IMR-90 (cell line): ENCODE data around the gene PILRB. TPM values are rescaled to one million over a fixed set of nuclear protein-coding genes. Genes with fewer than 3 reads are reported as not detected.

Experiments used
- ATAC-seq: fragments of 200-7000 bp; cut with Tn5 transposase; 2 replicates; pipeline ENCODE4 v1.9.1; 2020; ENCODE audit warnings: low read depth, mild to moderate bottlenecking, moderate library complexity
- BruUV-seq: library from RNA; stranded (reverse); fragments of 400-500 nt; replicated peaks from 2 replicates; lab custom pipeline; 2021; lab: Mats Ljungman, UMichigan
- CTCF ChIA-PET: fragments of 300-600 bp; formaldehyde crosslinking; extraction: SDS; loops from one replicate; lab custom pipeline; 2021; ENCODE audit warnings: antibody characterized with exemption; lab: Yijun Ruan, JAX
- POLR2A ChIA-PET: fragments of 300-600 bp; sonication (Branson Sonifier 250); formaldehyde crosslinking; loops from one replicate; lab custom pipeline; 2022; ENCODE audit warnings: antibody characterized with exemption; ENCODE audit not compliant: unreplicated experiment; lab: Charles Lee
- DNase-seq: peaks from one replicate; pipeline ENCODE4 v3.0.0; 2013
- H2AFZ ChIP-seq: replicated peaks from 2 replicates; pipeline ENCODE3; 2013; ENCODE audit warnings: low read length, mild to moderate bottlenecking; ENCODE audit not compliant: poor library complexity
- H2AK5ac ChIP-seq: 2 replicates; pipeline ENCODE4 v1.6.1; 2013; ENCODE audit warnings: low read depth, low read length, inconsistent platforms
- H2AK9ac ChIP-seq: replicated peaks from 2 replicates; pipeline ENCODE3; 2013; ENCODE audit warnings: mild to moderate bottlenecking, low read depth, low read length, moderate library complexity; ENCODE audit not compliant: poor library complexity
- H2BK120ac ChIP-seq: 2 replicates; pipeline ENCODE4 v1.6.1; 2013; ENCODE audit warnings: low read depth, low read length, inconsistent platforms
- H2BK15ac ChIP-seq: 3 replicates; pipeline ENCODE4 v1.6.1; 2013; ENCODE audit warnings: low read depth, low read length, inconsistent platforms
- H2BK20ac ChIP-seq: 2 replicates; pipeline ENCODE4 v1.6.1; 2013; ENCODE audit warnings: low read depth, mild to moderate bottlenecking, inconsistent platforms, low read length, moderate library complexity
- H2BK5ac ChIP-seq: 2 replicates; pipeline ENCODE4 v1.6.1; 2013; ENCODE audit warnings: mild to moderate bottlenecking, low read depth, low read length, inconsistent platforms; ENCODE audit not compliant: poor library complexity, severe bottlenecking
- H3K14ac ChIP-seq: replicated peaks from 2 replicates; pipeline ENCODE4 v1.6.1; 2013; ENCODE audit warnings: low read depth, low read length, inconsistent platforms
- H3K18ac ChIP-seq: 2 replicates; pipeline ENCODE4 v1.6.1; 2013; ENCODE audit warnings: low read depth, low read length, control low read depth
- H3K23ac ChIP-seq: 2 replicates; pipeline ENCODE4 v1.6.1; 2013; ENCODE audit warnings: low read depth, low read length, inconsistent platforms
- H3K27ac ChIP-seq: 2 replicates; pipeline ENCODE4 v1.5.1; 2013; ENCODE audit warnings: mild to moderate bottlenecking, control low read depth, low read length; ENCODE audit not compliant: insufficient read depth
- H3K27me3 ChIP-seq: 2 replicates; pipeline ENCODE4 v1.6.1; 2013; ENCODE audit warnings: low read length; ENCODE audit not compliant: control insufficient read depth, insufficient read depth
- H3K36me3 ChIP-seq: 2 replicates; pipeline ENCODE4 v1.6.1; 2013; ENCODE audit warnings: low read length, mixed read lengths; ENCODE audit not compliant: control insufficient read depth, insufficient read depth
- H3K4ac ChIP-seq: 2 replicates; pipeline ENCODE4 v1.6.1; 2013; ENCODE audit warnings: low read depth, low read length, inconsistent platforms
- H3K4me1 ChIP-seq: 2 replicates; pipeline ENCODE4 v1.6.1; 2013; ENCODE audit warnings: low read length, mixed read lengths; ENCODE audit not compliant: control insufficient read depth, insufficient read depth
- H3K4me2 ChIP-seq: 2 replicates; pipeline ENCODE4 v1.6.1; 2013; ENCODE audit warnings: low read depth, mild to moderate bottlenecking, control low read depth, low read length, moderate library complexity
- H3K4me3 ChIP-seq: 2 replicates; pipeline ENCODE4 v1.5.1; 2013; ENCODE audit warnings: low read depth, mild to moderate bottlenecking, control low read depth, low read length, moderate library complexity; ENCODE audit not compliant: insufficient read depth
- H3K56ac ChIP-seq: 2 replicates; pipeline ENCODE4 v1.6.1; 2013; ENCODE audit warnings: low read length, inconsistent platforms; ENCODE audit not compliant: insufficient read depth; ENCODE audit errors: extremely low read depth
- H3K79me1 ChIP-seq, 2 experiments: 2 replicates each; pipeline ENCODE4 v1.6.1; 2013; ENCODE audit warnings: low read length in 2 of 2, inconsistent platforms in 1 of 2, low read depth in 1 of 2
- H3K9ac ChIP-seq: 2 replicates; pipeline ENCODE4 v1.6.1; 2013; ENCODE audit warnings: low read depth, low read length, control low read depth
- H3K9me1 ChIP-seq: 2 replicates; pipeline ENCODE4 v1.6.1; 2013; ENCODE audit warnings: low read length, inconsistent platforms; ENCODE audit not compliant: insufficient read depth
- H3K9me3 ChIP-seq: 2 replicates; pipeline ENCODE4 v1.6.1; 2013; ENCODE audit warnings: low read length; ENCODE audit not compliant: control insufficient read depth, insufficient read depth
- H4K20me1 ChIP-seq: 2 replicates; pipeline ENCODE4 v1.6.1; 2013; ENCODE audit warnings: low read length, inconsistent platforms; ENCODE audit not compliant: insufficient read depth
- H4K5ac ChIP-seq: 2 replicates; pipeline ENCODE4 v1.6.1; 2013; ENCODE audit warnings: mild to moderate bottlenecking, low read depth, low read length, control low read depth
- H4K8ac ChIP-seq, 2 experiments: 2 replicates each; pipeline ENCODE4 v1.6.1; 2013; ENCODE audit warnings: low read depth in 2 of 2, low read length in 2 of 2, control low read depth in 1 of 2, inconsistent platforms in 1 of 2
- H4K91ac ChIP-seq: 2 replicates; pipeline ENCODE4 v1.6.1; 2013; ENCODE audit warnings: low read depth, low read length, inconsistent platforms; ENCODE audit not compliant: insufficient read depth
- BHLHE40 ChIP-seq: fragments of 150-350 bp; IDR thresholded peaks from 2 replicates; pipeline ENCODE4 v1.6.1; 2016; ENCODE audit warnings: mild to moderate bottlenecking, low read depth, low read length
- CEBPB ChIP-seq: IDR thresholded peaks from 2 replicates; pipeline ENCODE4 v1.6.1; 2012; ENCODE audit warnings: low read depth, low read length, improper control_type of control experiment
- CHD1 ChIP-seq: IDR thresholded peaks from 2 replicates; pipeline ENCODE4 v1.6.1; 2012; ENCODE audit warnings: low read depth, low read length, improper control_type of control experiment
- CTCF ChIP-seq: conservative IDR thresholded peaks from 2 replicates; pipeline ENCODE4 v1.5.1; 2012; ENCODE audit warnings: mild to moderate bottlenecking, low read depth, low read length, improper control_type of control experiment
- FOS ChIP-seq: fragments of 150-350 bp; IDR thresholded peaks from 2 replicates; pipeline ENCODE4 v1.6.1; 2016; ENCODE audit warnings: low read depth, low read length
- MAFK ChIP-seq: IDR thresholded peaks from 2 replicates; pipeline ENCODE4 v1.6.1; 2012; ENCODE audit warnings: low read depth, low read length, improper control_type of control experiment
- MAZ ChIP-seq: IDR thresholded peaks from 2 replicates; pipeline ENCODE4 v1.6.1; 2012; ENCODE audit warnings: low read depth, mild to moderate bottlenecking, low read length, improper control_type of control experiment, moderate library complexity, borderline replicate concordance
- MXI1 ChIP-seq: IDR thresholded peaks from 2 replicates; pipeline ENCODE4 v1.6.1; 2012; ENCODE audit warnings: low read depth, mild to moderate bottlenecking, low read length, moderate library complexity, borderline replicate concordance
- NFE2L2 ChIP-seq: fragments of 150-350 bp; IDR thresholded peaks from 2 replicates; pipeline ENCODE4 v1.6.1; 2016; ENCODE audit warnings: low read depth, mild to moderate bottlenecking, low read length
- POLR2A ChIP-seq: IDR thresholded peaks from 2 replicates; pipeline ENCODE4 v1.6.1; 2012; ENCODE audit warnings: mild to moderate bottlenecking, low read depth, low read length
- RAD21 ChIP-seq: IDR thresholded peaks from 2 replicates; pipeline ENCODE4 v1.6.1; 2012; ENCODE audit warnings: low read length, improper control_type of control experiment
- RCOR1 ChIP-seq: IDR thresholded peaks from 2 replicates; pipeline ENCODE4 v1.6.1; 2012; ENCODE audit warnings: mild to moderate bottlenecking, low read length, improper control_type of control experiment; ENCODE audit not compliant: insufficient replicate concordance
- RFX5 ChIP-seq: IDR thresholded peaks from 2 replicates; pipeline ENCODE4 v1.8.0; 2012; ENCODE audit warnings: low read depth, mild to moderate bottlenecking, low read length, moderate library complexity
- SMC3 ChIP-seq: fragments of 150-350 bp; IDR thresholded peaks from 2 replicates; pipeline ENCODE4 v1.6.1; 2016; ENCODE audit warnings: low read depth, mild to moderate bottlenecking, antibody characterized with exemption, low read length, moderate library complexity
- WGBS, 2 experiments: methylation state at CpG; one replicate each; pipeline versions ENCODE4 v1.1.5 to v1.1.7; 2013; ENCODE audit warnings: missing lambda C conversion rate in 2 of 2; ENCODE audit not compliant: insufficient read length in 1 of 2; ENCODE audit errors: extremely low coverage in 2 of 2; 5-methylcytosine and 5-hydroxymethylcytosine counted together
- dilution Hi-C: fragments of 300-500 bp; cut with HindIII; formaldehyde crosslinking; loops from one replicate; pipeline ENCODE4 v1.14.3; 2018; ENCODE audit warnings: low sequenced_read_pairs; ENCODE audit not compliant: unreplicated experiment
- in situ Hi-C: fragments of 300-500 bp; cut with MboI; formaldehyde crosslinking; loops from 3 replicates; pipeline ENCODE4 v1.14.3; 2019; ENCODE audit warnings: low sequenced_read_pairs, inconsistent platforms, mixed read lengths
- intact Hi-C: fragments of 100-400 bp; cut with micrococcal nuclease; formaldehyde crosslinking; loops from 2 replicates; pipeline ENCODE4 v1.10.0; 2022
- polyA plus RNA-seq, 3 experiments: library from polyadenylated mRNA; depleted of rRNA; stranded (reverse); fragments of >200 nt; gene quantifications; 2 replicates each; pipeline ENCODE4 v1.2.3, GENCODE V29; 2012; ENCODE audit warnings: low replicate concordance in 1 of 3
- total RNA-seq: library from RNA; depleted of rRNA; stranded (reverse); fragments of >200 nt; gene quantifications from 2 replicates; pipeline ENCODE4 v1.2.3, GENCODE V29; 2012
- TF ChIP-seq, protein P1 (sequence below): fragments of 150-350 bp; IDR thresholded peaks from 2 replicates; pipeline ENCODE4 v1.6.1; 2016; ENCODE audit warnings: low read depth, mild to moderate bottlenecking, low read length, moderate library complexity, borderline replicate concordance
- TF ChIP-seq, protein P2 (sequence below): fragments of 150-350 bp; IDR thresholded peaks from 2 replicates; pipeline ENCODE4 v1.6.1; 2017; ENCODE audit warnings: mild to moderate bottlenecking, antibody characterized with exemption, low read length, low read depth

The PILRB gene
- total and polyA plus RNA-seq, 2 of the 4 experiments (the other 2 are of a cell fraction) = 3.4 to 22.2 TPM

GRCh38 chr7:100386940-100387339, 29.0 kb downstream of the PILRB start:
- Histone ChIP-seq H3K79me1 (no peaks in the 10 kb centered on the region), H3K4me3 (no peak overlapping the region), H3K36me3 (no peaks in the 10 kb centered on the region), H3K27me3 (peaks cover 26% of the 10 kb centered on the region), H2AFZ (no peak overlapping the region), H3K9me3 (no peaks in the 10 kb centered on the region), H3K56ac (no peak overlapping the region), H3K9ac (no peak overlapping the region), H3K9me1 (peaks cover 3% of the 10 kb centered on the region; the same call in 1 of the 2 replicates), H3K18ac (no peak overlapping the region), H3K14ac (no peak overlapping the region), H3K23ac (no peak overlapping the region), H2BK15ac (no peak overlapping the region), H2BK5ac (no peak overlapping the region), H4K91ac (no peak overlapping the region), H3K27ac (no peak overlapping the region), H2AK5ac (no peak overlapping the region), H3K4ac (no peak overlapping the region), H2AK9ac (no peak overlapping the region), H4K8ac (no peak overlapping the region), H2BK120ac (no peak overlapping the region), H2BK20ac (no peak overlapping the region), H3K4me1 (no peaks in the 10 kb centered on the region), H3K4me2 (no peak overlapping the region), H4K20me1 (no peaks in the 10 kb centered on the region), H4K5ac (no peak overlapping the region)
- in situ Hi-C loops = no loop called here
- POLR2A ChIA-PET = no interaction called here
- intact Hi-C loops = no loop called here
- no peak for TF ChIP-seq NFE2L2
- no peak for TF ChIP-seq CHD1
- no peak for TF ChIP-seq MXI1
- no peak for TF ChIP-seq RCOR1
- no peak for TF ChIP-seq MAFK
- TF ChIP-seq CTCF = no peak
- no peak for TF ChIP-seq RFX5
- no peak for TF ChIP-seq FOS
- TF ChIP-seq POLR2A = no peak
- no peak for TF ChIP-seq SMC3
- TF ChIP-seq CEBPB = no peak
- no peak for TF ChIP-seq MAZ
- TF ChIP-seq BHLHE40 = no peak
- TF ChIP-seq, protein P1, sequence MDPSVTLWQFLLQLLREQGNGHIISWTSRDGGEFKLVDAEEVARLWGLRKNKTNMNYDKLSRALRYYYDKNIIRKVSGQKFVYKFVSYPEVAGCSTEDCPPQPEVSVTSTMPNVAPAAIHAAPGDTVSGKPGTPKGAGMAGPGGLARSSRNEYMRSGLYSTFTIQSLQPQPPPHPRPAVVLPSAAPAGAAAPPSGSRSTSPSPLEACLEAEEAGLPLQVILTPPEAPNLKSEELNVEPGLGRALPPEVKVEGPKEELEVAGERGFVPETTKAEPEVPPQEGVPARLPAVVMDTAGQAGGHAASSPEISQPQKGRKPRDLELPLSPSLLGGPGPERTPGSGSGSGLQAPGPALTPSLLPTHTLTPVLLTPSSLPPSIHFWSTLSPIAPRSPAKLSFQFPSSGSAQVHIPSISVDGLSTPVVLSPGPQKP = no peak
- TF ChIP-seq, protein P2, sequence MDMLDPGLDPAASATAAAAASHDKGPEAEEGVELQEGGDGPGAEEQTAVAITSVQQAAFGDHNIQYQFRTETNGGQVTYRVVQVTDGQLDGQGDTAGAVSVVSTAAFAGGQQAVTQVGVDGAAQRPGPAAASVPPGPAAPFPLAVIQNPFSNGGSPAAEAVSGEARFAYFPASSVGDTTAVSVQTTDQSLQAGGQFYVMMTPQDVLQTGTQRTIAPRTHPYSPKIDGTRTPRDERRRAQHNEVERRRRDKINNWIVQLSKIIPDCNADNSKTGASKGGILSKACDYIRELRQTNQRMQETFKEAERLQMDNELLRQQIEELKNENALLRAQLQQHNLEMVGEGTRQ = no peak
- TF ChIP-seq RAD21 = no peak
- no CpG with 5 or more reads among the region's 5 CpGs for WGBS, 2 experiments
- DNase-seq = no peak
- dilution Hi-C loops = no loop called here
- no TSS peak for BruUV-seq
- CTCF ChIA-PET = interaction anchor here (0.5 kb wide), 1 partner anchor 9 kb away, joined by 4 read pairs; no protein-coding TSS in a partner anchor
- no peak for ATAC-seq
